Left renal cortex interstitium (tissue), 4 donors: Measurements from ENCODE around the gene FILIP1L. TPM values are rescaled to one million over a fixed set of nuclear protein-coding genes. Genes with fewer than 3 reads are reported as not detected.

Experiments used
- DNase-seq, 4 donors: peaks; one replicate each; pipeline ENCODE4 v3.0.0-alpha.2; 2013; ENCODE audit warnings: low read depth in 4 of 4, low spot score in 2 of 4, missing footprints in 1 of 4
- polyA plus RNA-seq, 4 donors: library from polyadenylated mRNA; unstranded; fragments of 120-200 nt; gene quantifications; one replicate each; pipeline ENCODE4 v1.2.1, GENCODE V29; 2013; ENCODE audit not compliant: insufficient read length in 4 of 4

The FILIP1L gene
- polyA plus RNA-seq, 4 donors, result 15.3 to 21.7 (median 17.5) TPM

DNA sequence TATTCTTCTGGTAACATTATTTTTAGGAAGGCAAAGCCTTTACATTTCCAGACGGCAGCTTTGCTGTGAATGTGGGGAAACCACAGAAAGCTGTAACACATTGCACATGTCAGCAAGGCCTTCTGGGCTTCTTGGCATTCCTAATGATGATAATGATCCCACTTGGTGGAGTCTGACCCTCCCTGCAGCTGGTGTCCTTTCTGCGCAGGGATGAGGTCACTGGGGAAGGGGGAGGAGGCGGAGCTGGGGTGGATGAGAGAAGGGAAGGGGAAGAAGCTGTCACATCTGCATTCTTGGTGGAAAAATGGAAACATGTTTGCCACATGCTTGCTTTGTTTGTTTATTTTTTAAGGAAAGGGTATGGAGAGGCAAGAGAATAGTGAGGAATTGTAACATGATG, 68.6 kb downstream of the FILIP1L start:
- DNase-seq, result peak in 1 of 4 donors; percentile 35

DNA sequence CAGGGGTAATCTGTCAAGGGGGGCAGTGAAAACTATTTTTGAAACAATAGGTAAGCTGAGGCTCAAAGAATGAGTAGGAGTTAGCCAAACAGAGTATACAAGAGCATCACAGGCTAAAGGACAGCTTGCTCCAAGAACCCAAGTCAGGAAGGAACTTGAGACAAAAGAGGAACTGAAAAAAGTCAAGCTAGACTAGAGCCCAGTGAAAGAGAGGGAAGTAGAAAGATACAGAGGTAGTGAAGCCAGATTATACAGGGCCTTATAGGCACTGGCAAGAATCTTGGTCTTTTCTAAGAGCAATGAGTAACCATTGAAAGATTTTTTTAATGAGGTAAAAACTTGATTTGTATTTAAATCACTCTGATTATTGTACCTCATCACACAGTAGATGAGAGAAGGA, 69.9 kb downstream of the FILIP1L start:
- DNase-seq, result no peak

DNA sequence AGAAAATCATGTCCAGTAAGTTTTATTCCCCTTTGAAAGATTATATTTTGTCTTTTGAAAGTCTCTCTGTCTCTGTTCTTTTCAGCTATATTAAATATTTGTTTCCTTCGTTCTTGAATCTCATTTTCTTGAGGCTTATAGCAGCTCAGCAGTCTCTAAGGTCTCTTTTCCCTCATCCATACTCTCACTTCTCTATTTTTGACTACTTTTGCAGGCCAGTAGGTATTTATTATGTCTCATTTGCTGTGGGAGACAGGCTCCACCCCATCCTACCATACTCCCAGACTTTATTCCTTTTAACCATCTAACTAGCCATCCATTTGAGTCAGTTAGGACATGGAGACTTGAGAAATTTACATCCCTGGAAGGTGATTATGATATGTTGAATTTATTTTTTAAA, 71.0 kb downstream of the FILIP1L start:
- DNase-seq, result no peak

DNA sequence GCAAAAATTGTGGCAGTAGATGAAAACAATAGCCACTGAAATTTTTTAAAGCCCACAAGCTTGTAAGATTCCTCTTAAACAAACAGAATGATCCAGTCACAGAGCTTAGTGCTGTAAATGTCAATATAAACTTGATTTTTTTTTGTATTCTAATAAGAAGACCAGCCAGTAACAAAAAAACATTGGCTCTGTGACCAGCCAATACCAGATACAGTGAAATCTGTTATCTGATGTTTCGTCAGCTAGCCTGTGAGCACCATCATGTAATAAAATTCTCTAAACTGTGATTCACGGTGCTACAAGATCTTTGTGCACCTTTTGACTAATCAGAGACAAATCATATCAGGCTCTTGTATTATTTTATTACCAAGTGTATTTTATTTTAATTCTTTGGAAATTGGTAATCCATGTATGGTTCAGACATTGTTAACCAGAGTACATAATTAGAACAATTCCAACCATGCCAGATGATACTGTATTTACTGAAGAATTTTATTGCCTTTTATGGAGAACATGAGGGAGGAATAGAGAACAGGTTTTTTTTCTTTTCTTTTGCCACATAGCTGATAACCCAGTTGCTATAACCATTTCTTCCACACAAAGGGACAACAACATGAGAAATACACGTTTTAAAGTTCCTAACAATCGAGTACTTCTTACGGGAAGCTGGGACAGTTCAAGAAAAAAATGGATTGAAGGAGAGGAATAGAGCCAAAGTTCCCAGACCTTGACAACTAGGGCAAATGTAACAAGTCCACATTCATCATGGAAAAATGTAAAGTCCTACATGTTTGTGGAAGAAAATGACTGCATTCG, 71.9 kb downstream of the FILIP1L start:
- DNase-seq, result no peak

DNA sequence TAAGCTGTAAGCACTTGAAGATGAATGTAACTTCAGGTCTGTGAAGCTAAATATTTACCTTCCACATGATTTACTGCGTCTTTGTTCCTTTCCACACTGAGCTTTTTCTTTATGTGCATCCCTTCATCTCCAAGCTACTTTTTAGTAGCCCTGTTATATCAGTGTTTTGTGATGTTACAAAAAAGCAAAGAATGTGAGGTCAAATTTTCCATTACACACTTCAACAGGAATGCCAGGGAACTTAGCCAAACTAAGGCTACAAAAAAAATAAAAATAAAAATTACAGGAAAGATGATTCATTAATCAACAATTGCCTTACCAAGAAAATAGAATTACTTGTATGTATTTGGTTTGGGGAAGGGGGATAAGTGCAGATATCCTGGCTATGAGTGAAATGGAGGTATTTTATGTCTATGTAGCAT, 73.0 kb downstream of the FILIP1L start:
- DNase-seq, result peak in 3 of 4 donors; percentile 46 to 47 (median 47)

DNA sequence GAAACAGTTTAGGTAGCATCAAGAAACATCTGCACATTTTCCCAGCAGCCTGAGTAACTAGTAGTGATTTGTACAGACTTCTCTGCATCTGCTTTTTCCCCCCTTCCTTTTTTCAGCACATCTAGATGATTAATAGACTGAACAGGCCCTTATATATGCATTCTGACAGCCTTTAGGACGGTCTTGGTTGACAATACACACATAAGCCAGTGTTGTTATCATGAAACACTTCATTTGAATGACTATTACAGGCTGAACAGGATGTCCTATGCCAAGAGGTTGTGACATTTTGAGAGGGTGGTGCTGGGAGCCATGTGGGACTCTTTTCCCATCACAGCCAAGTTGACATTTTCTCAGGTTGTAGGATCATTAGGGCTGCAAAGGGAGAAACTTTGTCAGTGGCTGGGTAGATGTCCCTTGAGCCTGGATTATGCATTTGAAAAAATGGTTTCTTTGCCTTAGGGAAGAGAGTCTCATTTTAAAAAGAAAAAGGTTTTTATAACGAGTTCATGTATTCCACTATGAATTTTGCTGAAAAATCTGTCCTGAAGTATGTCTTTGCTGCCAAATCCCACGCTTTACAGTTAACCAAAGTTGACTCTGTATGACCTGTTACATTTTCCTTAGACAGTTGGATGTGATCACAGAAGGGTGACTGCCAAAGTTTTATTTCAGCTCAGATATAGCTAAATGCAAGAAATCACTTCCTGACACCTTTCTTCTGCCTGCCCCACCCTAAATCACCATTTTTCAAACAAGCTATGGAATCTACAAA, 73.7 kb downstream of the FILIP1L start:
- peak in 1 of 4 donors; percentile 32 for DNase-seq

DNA sequence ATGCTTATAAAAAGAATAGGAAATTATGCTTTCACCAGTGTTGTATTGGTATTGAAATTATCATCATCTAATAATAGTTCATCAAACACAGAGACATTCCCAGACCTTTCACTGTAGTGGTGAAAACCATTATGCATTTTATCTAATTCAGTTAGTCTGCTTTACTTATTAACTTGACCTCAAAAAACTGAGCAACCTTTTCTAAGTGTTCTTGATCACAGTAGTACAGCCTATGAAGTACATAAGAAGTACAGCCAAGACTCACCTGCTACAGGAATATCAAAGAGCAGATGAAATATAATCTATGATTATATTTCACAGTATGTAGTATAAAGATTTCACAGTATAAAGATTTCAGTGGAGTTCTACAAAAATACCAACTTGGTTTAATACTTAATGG, 75.2 kb downstream of the FILIP1L start:
- DNase-seq, result no peak

DNA sequence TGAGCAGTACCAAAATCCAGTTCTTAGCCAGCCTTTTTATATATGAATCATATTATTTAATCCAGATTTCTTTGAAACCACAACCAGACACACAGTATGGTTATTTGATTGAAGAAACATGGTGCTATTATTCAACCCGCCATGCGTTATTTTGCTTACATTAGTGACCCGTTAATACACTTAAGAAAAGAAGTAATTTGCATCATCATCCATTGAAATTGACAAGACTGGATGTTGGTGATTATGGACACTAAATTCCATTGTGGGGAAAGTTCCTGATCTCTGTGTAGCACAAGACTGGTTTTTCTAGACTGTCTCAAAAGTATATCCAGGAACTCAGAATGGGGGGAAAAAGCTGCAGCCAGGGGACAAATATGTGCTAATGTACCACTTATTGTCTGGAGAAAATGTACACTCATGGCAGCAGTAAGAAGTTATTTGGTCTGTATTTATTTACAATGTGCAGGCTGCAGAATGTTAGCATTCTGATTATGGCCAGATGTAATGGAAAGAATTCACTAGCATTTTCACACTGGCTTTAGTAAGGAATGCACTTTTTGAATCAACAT, 80.3 kb downstream of the FILIP1L start:
- no peak for DNase-seq

DNA sequence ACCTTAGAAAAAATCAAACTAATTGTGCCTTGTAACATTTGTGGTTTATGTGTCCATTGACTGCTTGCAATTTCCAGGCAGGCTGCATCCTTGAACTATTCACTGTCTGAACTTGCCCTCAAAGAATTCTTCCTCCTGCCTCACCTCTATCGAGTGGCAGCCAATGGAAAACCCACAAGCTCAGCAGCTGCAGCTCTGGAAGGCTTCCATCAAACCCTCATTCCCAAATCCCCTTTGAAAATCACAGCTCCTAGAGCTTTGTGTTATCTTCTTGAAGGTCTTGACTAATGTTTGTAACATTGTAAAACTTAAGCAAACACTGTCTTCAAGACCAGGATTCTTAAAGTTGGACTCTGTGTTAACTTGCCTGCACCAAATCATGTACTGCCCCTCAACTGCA, 81.1 kb downstream of the FILIP1L start:
- DNase-seq, result no peak

DNA sequence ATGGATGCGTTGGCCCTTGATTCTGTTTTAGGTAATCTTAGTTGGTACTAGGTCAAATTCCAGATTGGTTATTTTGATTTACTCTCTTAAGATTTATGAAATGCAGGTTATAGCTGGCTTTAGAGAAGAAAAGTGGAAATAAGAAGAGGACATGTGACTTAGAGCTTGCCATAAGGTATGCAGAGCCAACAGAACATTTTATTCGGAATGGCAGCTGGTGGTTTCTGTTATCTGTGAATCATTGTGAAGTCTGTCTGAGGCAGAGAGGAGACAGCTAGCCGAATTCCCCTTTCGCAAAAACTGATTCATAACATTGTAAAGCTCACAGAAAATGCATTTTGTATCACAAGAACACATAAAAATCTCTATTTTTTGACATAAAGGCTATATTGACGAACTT, 82.1 kb downstream of the FILIP1L start:
- no peak for DNase-seq

DNA sequence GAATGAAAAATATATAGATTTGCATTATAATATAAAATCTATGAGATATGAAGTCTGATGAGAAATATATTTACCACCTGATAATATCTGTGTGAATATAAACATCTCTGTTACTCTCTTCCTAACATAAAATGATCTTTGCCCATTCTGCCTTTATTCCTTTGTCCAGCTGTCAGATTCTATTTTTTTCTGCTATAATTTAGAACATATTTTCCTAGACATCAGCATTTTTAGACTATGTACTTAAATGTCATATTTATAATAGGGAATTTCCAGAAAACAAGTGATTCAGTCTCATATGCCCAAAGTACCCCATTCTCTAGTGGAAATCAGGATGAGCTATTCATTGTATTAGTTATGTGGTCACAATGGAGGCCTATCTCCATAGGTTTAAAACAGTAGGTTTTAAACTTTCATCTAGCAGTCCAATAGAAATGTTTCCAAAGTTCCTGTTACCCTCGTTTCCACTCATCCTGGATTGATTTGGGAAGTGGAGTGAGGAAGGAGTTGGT, 83.3 kb downstream of the FILIP1L start:
- DNase-seq, result no peak

DNA sequence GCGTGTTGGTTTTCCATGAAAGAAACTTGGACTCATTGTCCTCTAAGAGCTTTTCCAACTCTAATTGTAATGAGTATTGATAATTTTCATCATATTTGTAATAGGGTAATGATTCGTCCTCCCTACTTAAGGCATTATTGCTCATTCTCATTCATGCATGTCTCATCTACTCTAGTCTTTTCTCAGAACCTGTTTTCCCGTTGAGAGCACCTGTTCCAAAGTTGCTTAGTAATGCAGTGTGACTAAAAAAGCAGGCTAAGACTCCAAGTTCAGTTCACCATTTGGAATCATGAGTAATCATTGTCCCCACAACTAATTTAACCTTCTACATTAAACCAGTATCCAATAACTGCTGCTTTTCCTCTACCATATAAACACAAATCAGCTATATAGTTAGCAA, 84.0 kb downstream of the FILIP1L start:
- DNase-seq, result no peak

DNA sequence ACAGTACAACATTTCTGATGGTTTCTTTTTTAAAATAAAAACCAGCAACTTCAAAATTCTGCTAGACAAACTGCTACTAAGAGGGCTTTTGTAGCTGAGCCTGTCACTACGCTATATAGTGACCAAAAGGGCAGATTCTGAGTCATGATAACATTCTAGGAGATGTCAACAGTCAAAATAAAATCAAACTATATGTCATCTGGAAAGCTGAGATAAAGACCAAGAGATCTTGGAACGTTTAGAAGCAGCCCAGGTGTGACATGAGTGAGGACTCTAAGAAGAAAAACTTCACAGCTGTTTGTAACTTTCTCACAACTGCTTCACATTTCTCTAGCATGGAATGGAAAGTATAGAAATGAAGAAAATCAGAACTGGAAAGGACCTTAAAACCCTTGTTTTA, 84.6 kb downstream of the FILIP1L start:
- no peak for DNase-seq

DNA sequence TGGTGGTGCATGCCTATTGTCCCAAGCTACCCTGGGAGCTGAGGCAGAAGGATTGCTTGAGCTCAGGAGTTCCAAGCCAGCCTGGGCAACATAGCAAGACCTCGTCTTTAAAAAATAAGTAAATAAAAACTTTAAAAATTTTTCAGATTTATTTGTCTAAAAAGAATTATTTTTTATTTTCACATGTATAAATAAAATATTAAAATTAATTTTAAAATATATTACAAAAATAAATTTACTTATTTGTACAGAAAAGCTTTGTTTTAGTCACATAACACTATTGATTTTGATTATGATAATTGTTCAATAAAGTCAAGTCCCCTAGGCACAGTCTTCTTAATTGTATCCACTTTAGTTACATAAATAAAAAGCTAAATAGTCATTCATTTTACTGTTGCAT, 85.2 kb downstream of the FILIP1L start:
- DNase-seq, result no peak

DNA sequence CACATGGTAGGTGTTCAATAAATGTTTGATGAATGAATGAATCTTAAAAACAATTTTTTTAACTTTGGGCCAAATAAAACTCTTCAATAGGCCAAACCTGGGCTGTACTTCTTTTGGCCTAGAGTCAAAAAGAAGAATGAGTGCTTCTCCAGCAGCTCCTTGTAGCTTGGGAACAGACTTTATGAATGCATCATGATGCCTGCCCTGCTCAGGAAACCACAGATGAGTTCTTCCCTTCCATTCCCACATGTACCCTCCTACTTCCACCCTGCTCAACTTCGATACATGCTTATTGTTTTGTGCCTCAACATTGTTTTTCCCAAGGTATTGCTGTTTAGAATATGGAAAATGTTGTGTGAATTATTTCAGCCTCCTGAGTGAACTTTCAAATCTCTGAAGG, 87.0 kb downstream of the FILIP1L start:
- no peak for DNase-seq

DNA sequence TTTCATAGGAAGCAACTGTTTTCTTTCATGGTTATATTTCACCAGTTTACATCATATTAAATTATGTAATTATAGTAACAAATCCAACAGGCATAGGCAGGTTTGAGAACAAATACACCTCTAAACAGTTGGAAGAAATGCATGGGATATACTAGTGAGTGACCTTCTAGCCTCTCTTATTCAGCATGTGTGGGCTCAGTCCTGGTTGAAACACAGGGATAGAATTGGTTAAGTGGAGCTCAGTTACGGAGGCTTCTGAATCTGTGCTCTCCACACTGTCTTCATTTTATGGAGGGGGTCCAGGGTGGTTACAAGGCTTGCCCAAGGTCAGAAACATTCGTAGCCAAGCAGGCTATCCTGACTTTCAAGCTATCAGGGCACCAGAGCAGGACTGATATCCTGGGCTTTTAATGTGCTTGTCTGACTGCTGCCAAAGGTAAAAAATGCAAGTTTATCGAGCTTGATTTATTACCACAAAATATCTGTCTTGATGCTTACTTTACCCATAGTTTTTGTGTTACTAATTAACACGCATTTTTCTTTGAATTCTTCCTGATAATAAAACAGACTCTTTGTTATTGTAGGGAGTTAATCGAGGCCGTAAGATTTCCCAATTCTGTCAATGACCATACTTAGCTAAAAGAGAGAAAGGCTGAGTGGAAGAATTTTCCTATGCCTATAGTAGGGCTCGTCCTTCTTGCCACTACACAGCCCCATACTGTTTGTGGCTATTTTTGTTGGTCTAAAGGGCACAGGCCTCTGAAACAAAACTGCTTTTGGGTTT, 89.6 kb downstream of the FILIP1L start:
- DNase-seq, result no peak

DNA sequence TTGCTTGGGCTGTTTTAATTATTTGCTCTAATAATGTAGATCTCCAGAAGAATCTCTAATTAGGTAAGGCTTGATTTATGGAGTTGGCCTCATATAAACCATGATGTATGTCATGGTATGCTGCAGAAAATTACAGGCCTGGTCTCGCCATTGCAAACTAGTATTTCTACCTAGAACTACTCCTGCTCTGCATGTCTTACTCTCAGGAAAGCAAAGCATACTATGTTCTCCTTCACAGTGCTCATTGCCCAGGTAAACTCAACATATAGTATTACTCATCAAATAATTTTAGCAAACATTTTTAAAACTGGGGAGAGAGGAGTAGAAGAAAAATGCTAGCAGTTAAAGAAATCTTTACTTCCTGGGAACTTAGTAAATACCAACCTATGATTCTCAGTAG, 90.7 kb downstream of the FILIP1L start:
- no peak for DNase-seq

DNA sequence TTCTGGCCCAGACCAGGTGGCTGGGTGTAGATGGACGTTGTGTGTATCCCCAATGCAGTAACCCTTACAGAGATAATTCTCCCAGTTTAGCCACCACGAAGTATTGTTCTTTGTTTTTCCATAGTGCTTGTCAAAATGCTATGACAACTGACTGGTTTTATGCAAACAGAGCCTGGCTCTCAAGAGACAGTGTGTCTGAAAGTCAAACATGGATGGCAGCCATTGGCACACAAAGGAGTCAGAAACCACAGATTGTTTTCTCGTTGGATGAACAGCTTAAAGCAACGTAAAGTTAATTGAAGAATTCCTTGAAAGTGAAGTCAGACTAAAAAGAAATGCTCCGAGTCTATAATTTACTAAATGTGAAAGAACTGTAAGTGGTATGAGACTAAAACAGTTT, 91.2 kb downstream of the FILIP1L start:
- no peak for DNase-seq

DNA sequence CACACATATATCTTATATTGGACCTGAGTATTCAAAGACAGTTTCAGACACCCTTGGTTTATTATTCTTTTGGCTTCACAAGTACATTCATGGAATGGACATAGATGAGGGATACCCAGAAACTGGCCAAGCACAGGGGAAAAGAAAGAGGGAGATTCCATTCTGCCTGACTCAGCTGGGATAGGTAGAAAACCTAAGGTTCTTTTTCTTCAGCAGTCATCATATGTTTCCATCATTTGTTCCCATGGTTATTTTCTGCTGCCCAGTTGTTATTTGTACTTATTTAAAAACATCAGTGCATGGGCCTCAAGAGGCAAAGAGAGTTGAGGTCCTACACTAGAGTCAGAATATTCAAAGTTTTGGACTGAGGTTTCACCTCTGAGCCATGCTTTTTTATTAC, 91.8 kb downstream of the FILIP1L start:
- no peak for DNase-seq

DNA sequence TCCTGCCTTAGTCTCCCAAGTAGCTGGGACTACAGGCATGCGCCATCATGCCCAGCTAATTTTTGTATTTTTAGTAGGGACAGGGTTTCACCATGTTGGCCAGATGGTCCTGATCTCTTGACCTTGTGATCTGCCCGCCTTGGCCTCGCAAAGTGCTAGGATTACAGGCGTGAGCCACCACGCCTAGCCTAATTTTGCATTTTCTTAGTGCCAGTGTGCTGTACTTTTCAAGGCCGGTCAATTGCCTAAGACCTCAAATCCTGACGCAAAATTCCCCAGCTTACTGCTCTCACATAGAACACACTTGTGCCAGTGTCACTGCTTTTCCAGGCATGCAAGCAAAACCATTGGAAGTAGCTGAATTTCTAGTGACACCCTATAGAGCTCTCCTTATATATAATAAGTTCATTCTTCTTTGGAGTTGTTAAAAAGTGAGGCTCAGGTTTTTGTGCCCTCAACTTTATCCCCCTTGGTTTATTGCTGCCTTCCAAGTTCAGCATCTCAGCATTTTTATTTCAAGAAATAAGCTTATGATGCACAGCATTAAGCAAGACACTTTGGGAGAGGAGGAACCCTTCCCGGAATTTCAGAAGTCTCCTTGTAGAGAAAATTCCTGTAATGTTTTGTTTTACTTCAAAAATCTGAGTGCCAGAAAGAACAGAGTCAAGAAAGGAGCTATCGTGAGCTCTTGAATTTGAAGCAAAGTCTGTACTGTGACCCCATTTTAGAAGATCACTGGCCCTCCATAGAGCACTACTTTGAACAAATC, 93.2 kb downstream of the FILIP1L start:
- no peak for DNase-seq
